Spleen (tissue), 7 donors: Measurements from ENCODE around the gene DOCK1.

ENCODE experiments used
- CTCF ChIP-seq, 11 experiments: fragments of 200-600 bp in 7 of 11; fragments of 450-650 bp in 4 of 11; sonication (generic) in 4 of 11; IDR thresholded peaks in 8 of 11; conservative IDR thresholded peaks in 3 of 11; 1 replicate in 7 of 11; 2 replicates in 4 of 11; pipeline versions ENCODE4 v1.4.0 to v1.8.0; 2016 to 2021; ENCODE audit warnings: antibody characterized with exemption in 11 of 11, inconsistent platforms in 4 of 11, mild to moderate bottlenecking in 1 of 11
- POLR2A ChIP-seq, 3 donors: fragments of 450-650 bp; IDR thresholded peaks; one replicate each; pipeline ENCODE4 v1.5.1; 2017; ENCODE audit warnings: antibody characterized with exemption in 3 of 3, mild to moderate bottlenecking in 1 of 3
- donor health status: DM: no; HTN: no; CAD: no; lungs with moderate emphysema.
- donor health status: DM: no; HTN: no; CAD: no.
- donor health status: DM: no; HTN: no; CAD: no.

- TF ChIP-seq CTCF (IDR thresholded peaks at IDR 0.05 in 8 of 11, conservative IDR thresholded peaks at IDR 0.05 in 3 of 11) (no peak), POLR2A (IDR thresholded peaks at IDR 0.05) (no peak)
Measured at GRCh38 chr10:127015373-127015772, 110.1 kb downstream of the DOCK1 start.
